Endothelial cell of umbilical vein (primary cell): ENCODE data around the gene KCTD6. TPM values are rescaled to one million over a fixed set of nuclear protein-coding genes. Genes with fewer than 3 reads are reported as not detected.

Experiments used
- BruUV-seq: library from RNA; stranded (reverse); fragments of 400-500 nt; replicated peaks from 2 replicates; lab custom pipeline; 2021; lab: Mats Ljungman, UMichigan
- CTCF ChIA-PET: fragments of 300-600, 350-600 bp; sonication (Branson Sonifier 250); formaldehyde crosslinking; loops from one replicate; lab custom pipeline; 2021; ENCODE audit warnings: antibody characterized with exemption, inconsistent platforms; lab: Charles Lee
- POLR2A ChIA-PET: fragments of 300-600, 350-600 bp; sonication (Branson Sonifier 250); formaldehyde crosslinking; loops from one replicate; lab custom pipeline; 2021; ENCODE audit warnings: antibody characterized with exemption, inconsistent platforms; lab: Charles Lee
- DNase-seq: peaks from one replicate; pipeline ENCODE4 v3.0.0-alpha.2; 2011; ENCODE audit warnings: low read depth, low spot score
- FAIRE-seq: peaks from 2 replicates; lab custom pipeline; 2011; peaks lifted over from hg19 to GRCh38; lab: Jason Lieb, UNC
- H2AFZ ChIP-seq: 2 replicates; pipeline ENCODE4 v1.6.0; 2012; ENCODE audit warnings: low read depth, low read length, control low read depth, inconsistent platforms
- H3K27ac ChIP-seq: 2 replicates; pipeline ENCODE4 v1.5.1; 2011; ENCODE audit warnings: low read depth, mild to moderate bottlenecking, control low read depth, low read length, moderate library complexity; ENCODE audit not compliant: insufficient read depth
- H3K27me3 ChIP-seq, 2 experiments: 2 replicates each; pipeline versions ENCODE4 v1.6.0 to v1.6.1; 2011; ENCODE audit warnings: low read length in 2 of 2, mixed read lengths in 1 of 2; ENCODE audit not compliant: control insufficient read depth in 2 of 2, insufficient read depth in 2 of 2
- H3K36me3 ChIP-seq, 2 experiments: 2 replicates in 1 of 2; 3 replicates in 1 of 2; pipeline ENCODE4 v1.5.1; 2011; ENCODE audit warnings: low read length in 2 of 2, mild to moderate bottlenecking in 1 of 2, moderate library complexity in 1 of 2; ENCODE audit not compliant: control insufficient read depth in 2 of 2, insufficient read depth in 2 of 2; ENCODE audit errors: extremely low read depth in 1 of 2
- H3K4me1 ChIP-seq: 3 replicates; pipeline ENCODE4 v1.5.1; 2011; ENCODE audit warnings: mild to moderate bottlenecking, low read length; ENCODE audit not compliant: control insufficient read depth, insufficient read depth; ENCODE audit errors: extremely low read depth
- H3K4me2 ChIP-seq: 2 replicates; pipeline ENCODE4 v1.6.1; 2011; ENCODE audit warnings: low read length, control low read depth, mixed read lengths; ENCODE audit not compliant: insufficient read depth
- H3K4me3 ChIP-seq, 3 experiments: fragments of 200-600 bp in 1 of 3; sonication (generic), shearing (Covaris generic) in 1 of 3; replicated peaks in 1 of 3; 2 replicates each; pipeline ENCODE4 v1.5.1; 2011 to 2016; ENCODE audit warnings: control low read depth in 3 of 3, low read length in 3 of 3, mild to moderate bottlenecking in 2 of 3, inconsistent platforms in 1 of 3, low read depth in 1 of 3, moderate library complexity in 1 of 3; ENCODE audit not compliant: insufficient read depth in 1 of 3
- H3K79me2 ChIP-seq: 2 replicates; pipeline ENCODE4 v1.6.0; 2012; ENCODE audit warnings: low read length, inconsistent platforms; ENCODE audit not compliant: control insufficient read depth, insufficient read depth
- H3K9ac ChIP-seq: replicated peaks from 2 replicates; pipeline ENCODE3; 2011; ENCODE audit warnings: low read length, control low read depth; ENCODE audit not compliant: insufficient read depth; ENCODE audit errors: extremely low read depth
- H3K9me1 ChIP-seq: replicated peaks from 3 replicates; pipeline ENCODE4 v1.6.0; 2011; ENCODE audit warnings: mild to moderate bottlenecking, low read length; ENCODE audit not compliant: control insufficient read depth, insufficient read depth; ENCODE audit errors: extremely low read depth
- H3K9me3 ChIP-seq: replicated peaks from 2 replicates; pipeline ENCODE4 v1.5.1; 2012; ENCODE audit warnings: low read length, inconsistent platforms; ENCODE audit not compliant: control insufficient read depth, insufficient read depth
- H4K20me1 ChIP-seq: replicated peaks from 2 replicates; pipeline ENCODE3; 2011; ENCODE audit warnings: mild to moderate bottlenecking, low read length; ENCODE audit not compliant: control insufficient read depth, insufficient read depth; ENCODE audit errors: extremely low read depth
- EZH2 ChIP-seq: IDR thresholded peaks from 2 replicates; pipeline ENCODE4 v1.6.1; 2012; ENCODE audit warnings: borderline replicate concordance, low read depth, mild to moderate bottlenecking, moderate library complexity, low read length, inconsistent platforms; ENCODE audit not compliant: severe bottlenecking
- FOS ChIP-seq: IDR thresholded peaks from 2 replicates; pipeline ENCODE4 v1.6.1; 2011; ENCODE audit warnings: mild to moderate bottlenecking, low read length, moderate library complexity, borderline replicate concordance; ENCODE audit not compliant: insufficient read depth
- GATA2 ChIP-seq: IDR thresholded peaks from 2 replicates; pipeline ENCODE4 v1.7.0; 2011; ENCODE audit warnings: low read depth, mild to moderate bottlenecking, moderate library complexity, mixed read lengths, low read length; ENCODE audit not compliant: insufficient read length, insufficient read depth
- JUN ChIP-seq: IDR thresholded peaks from 2 replicates; pipeline ENCODE4 v1.6.1; 2011; ENCODE audit warnings: borderline replicate concordance, low read depth; ENCODE audit not compliant: insufficient read length, insufficient read depth
- MYC ChIP-seq: IDR thresholded peaks from one replicate; pipeline ENCODE4 v1.6.1; 2011; ENCODE audit warnings: mild to moderate bottlenecking, low read depth, low read length
- POLR2A ChIP-seq: IDR thresholded peaks from 2 replicates; pipeline ENCODE4 v1.6.1; 2012; ENCODE audit warnings: low read depth, mild to moderate bottlenecking, control low read depth, low read length
- POLR2AphosphoS5 ChIP-seq: IDR thresholded peaks from 2 replicates; pipeline ENCODE4 v1.6.1; 2012; ENCODE audit warnings: low read depth, mild to moderate bottlenecking, control low read depth, low read length, moderate library complexity; ENCODE audit not compliant: insufficient read depth
- dilution Hi-C: fragments of 300-500 bp; cut with MboI; formaldehyde crosslinking; loops from one replicate; pipeline ENCODE4 v1.15.0; 2019; ENCODE audit warnings: low sequenced_read_pairs; ENCODE audit not compliant: extremely low pct_ligation_motif_present
- intact Hi-C: fragments of 100-400 bp; cut with micrococcal nuclease; formaldehyde crosslinking; loops from one replicate; pipeline ENCODE4 v1.10.0; 2022
- polyA plus RNA-seq, 4 experiments: library from polyadenylated mRNA; depleted of rRNA in 3 of 4; stranded (reverse) in 3 of 4; unstranded in 1 of 4; fragments of >200 nt; gene quantifications; 2 replicates each; pipeline versions ENCODE4 v1.2.1 to v1.2.3, GENCODE V29; 2011 to 2012; ENCODE audit warnings: missing spikeins in 1 of 4
- total RNA-seq: library from RNA; stranded (reverse); gene quantifications from 2 replicates; pipeline ENCODE4 v1.2.3, GENCODE V29; 2021
- TF ChIP-seq, protein P1 (sequence below), 2 donors: IDR thresholded peaks; 1 replicate in 1 of 2; 2 replicates in 1 of 2; pipeline ENCODE4 v1.5.1; 2011; ENCODE audit warnings: low read length in 2 of 2, mild to moderate bottlenecking in 2 of 2, moderate library complexity in 2 of 2, control low read depth in 1 of 2, inconsistent platforms in 1 of 2, low read depth in 1 of 2; ENCODE audit not compliant: insufficient read depth in 1 of 2; ENCODE audit errors: extremely low read depth in 1 of 2
- TF ChIP-seq, protein P2 (sequence below): IDR thresholded peaks from 2 replicates; pipeline ENCODE4 v1.6.1; 2011; ENCODE audit not compliant: insufficient read depth, insufficient read length

Gene KCTD6
- total and polyA plus RNA-seq, 2 donors (not counting 3 experiments of a cell fraction or from before 2014, with no cell fraction given) = 6.4 TPM

- POLR2A ChIA-PET = no interaction called here
- H4K20me1 ChIP-seq = no peaks in the 10 kb centered on the region
- no peaks in the 10 kb centered on the region for H3K36me3 ChIP-seq
- H3K79me2 ChIP-seq = no peaks in the 10 kb centered on the region
- H2AFZ ChIP-seq = no peak overlapping the region
- FAIRE-seq = no peak
- H3K9me1 ChIP-seq = no peaks in the 10 kb centered on the region
- CTCF ChIA-PET = interaction anchor here (1.5 to 1.7 kb wide), 2 partner anchors 9 to 19 kb away, joined by 4 to 6 read pairs; partner anchors contain the start of gene KCTD6
- H3K9ac ChIP-seq = no peak overlapping the region
- no TSS peak for BruUV-seq
- H3K27ac ChIP-seq = no peak overlapping the region
- H3K9me3 ChIP-seq = no peaks in the 10 kb centered on the region
- TF ChIP-seq POLR2A (no peak), MYC (no peak), GATA2 (no peak), POLR2AphosphoS5 (no peak), JUN (no peak), EZH2 (no peak)
- H3K27me3 ChIP-seq = peaks cover 4 to 8% of the 10 kb centered on the region in 2 experiments
- H3K4me2 ChIP-seq = peak overlapping the region; percentile 27
- peaks cover 4% of the 10 kb centered on the region for H3K4me1 ChIP-seq
- DNase-seq = no peak
- intact Hi-C loops (no loop called here), dilution Hi-C loops (no loop called here)
- H3K4me3 ChIP-seq = no peak overlapping the region
These were observed 8.8 kb upstream of the KCTD6 start for GRCh38 chr3:58482917-58483636.

- Histone ChIP-seq H2AFZ (no peak overlapping the region), H3K36me3 (no peaks in the 10 kb centered on the region), H3K4me1 (peaks cover 4% of the 10 kb centered on the region), H3K27ac (no peak overlapping the region), H3K9me3 (no peaks in the 10 kb centered on the region), H3K4me3 (no peak overlapping the region), H3K9me1 (no peaks in the 10 kb centered on the region), H3K27me3 (peaks cover 5 to 10% of the 10 kb centered on the region in 2 experiments), H4K20me1 (no peaks in the 10 kb centered on the region), H3K79me2 (no peaks in the 10 kb centered on the region), H3K4me2 (no peak overlapping the region), H3K9ac (no peak overlapping the region)
- POLR2A ChIA-PET = no interaction called here
- CTCF ChIA-PET = interaction anchor here (1.7 kb wide), 1 partner anchor 20 kb away, joined by 6 read pairs; no protein-coding TSS in a partner anchor
- intact Hi-C loops (no loop called here), dilution Hi-C loops (no loop called here)
- no TSS peak for BruUV-seq
- TF ChIP-seq, protein P1, sequence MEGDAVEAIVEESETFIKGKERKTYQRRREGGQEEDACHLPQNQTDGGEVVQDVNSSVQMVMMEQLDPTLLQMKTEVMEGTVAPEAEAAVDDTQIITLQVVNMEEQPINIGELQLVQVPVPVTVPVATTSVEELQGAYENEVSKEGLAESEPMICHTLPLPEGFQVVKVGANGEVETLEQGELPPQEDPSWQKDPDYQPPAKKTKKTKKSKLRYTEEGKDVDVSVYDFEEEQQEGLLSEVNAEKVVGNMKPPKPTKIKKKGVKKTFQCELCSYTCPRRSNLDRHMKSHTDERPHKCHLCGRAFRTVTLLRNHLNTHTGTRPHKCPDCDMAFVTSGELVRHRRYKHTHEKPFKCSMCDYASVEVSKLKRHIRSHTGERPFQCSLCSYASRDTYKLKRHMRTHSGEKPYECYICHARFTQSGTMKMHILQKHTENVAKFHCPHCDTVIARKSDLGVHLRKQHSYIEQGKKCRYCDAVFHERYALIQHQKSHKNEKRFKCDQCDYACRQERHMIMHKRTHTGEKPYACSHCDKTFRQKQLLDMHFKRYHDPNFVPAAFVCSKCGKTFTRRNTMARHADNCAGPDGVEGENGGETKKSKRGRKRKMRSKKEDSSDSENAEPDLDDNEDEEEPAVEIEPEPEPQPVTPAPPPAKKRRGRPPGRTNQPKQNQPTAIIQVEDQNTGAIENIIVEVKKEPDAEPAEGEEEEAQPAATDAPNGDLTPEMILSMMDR (IDR thresholded peaks at IDR 0.05; ENCODE audit: extremely low read depth in 1 of 2, insufficient read depth in 1 of 2, low read depth in 1 of 2, low read length in 2 of 2) = no peak
- TF ChIP-seq EZH2 (no peak), POLR2A (no peak), JUN (no peak), FOS (no peak), GATA2 (no peak)
- TF ChIP-seq, protein P2, sequence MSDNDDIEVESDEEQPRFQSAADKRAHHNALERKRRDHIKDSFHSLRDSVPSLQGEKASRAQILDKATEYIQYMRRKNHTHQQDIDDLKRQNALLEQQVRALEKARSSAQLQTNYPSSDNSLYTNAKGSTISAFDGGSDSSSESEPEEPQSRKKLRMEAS = no peak
- DNase-seq = no peak
- FAIRE-seq = no peak
These were observed 7.7 kb upstream of the KCTD6 start for GRCh38 chr3:58484045-58484721.
